SIG-M5 treated with dmso at 0.1 percent for 504 hours (cell line): ENCODE results near the gene CHID1.

Experiments
- DNase-seq: peaks from one replicate; lab custom pipeline; 2025; ENCODE audit not compliant: unreplicated experiment; lab: John Stamatoyannopoulos, UW

Gene CHID1

DNA sequence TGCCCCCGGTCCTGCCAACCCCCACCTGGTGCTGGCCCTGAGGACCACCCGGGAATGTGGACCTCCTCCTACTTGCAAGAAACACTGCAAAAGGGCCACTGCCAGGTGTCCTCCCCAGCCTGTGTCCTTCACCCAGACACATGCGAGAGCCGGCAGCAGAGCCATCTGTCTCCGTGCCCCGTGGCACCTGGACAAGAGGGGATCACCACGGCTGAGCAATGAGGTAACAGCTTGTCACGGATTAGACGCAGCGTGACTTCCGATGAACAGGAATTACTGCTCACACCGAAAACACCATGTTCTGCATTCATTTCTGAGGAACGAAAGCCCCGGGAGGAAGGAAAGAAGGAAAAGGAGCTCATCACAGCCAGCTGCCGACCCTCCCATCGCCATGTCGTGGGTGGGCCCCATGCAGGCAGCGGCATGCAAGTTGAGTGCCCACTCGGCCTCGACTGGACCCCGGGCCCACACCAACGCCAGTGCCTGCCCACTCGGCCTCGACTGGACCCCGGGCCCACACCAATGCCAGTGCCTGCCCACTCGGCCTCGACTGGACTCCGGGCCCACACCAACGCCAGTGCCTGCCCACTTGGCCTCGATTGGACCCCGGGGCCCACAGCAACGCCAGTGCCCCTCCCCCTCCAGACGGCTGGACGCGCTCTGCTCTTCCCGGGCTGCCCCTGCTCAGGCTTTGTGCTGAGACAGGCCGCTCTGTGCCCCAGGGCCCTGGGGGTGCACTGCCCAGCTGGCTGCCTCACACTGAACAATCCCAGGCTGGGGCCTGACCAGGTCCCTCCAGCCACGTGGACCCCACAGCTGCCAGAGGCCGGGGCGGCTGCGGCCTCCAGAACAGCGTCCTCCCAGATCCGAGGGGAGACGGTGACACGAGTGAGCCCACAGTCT, 22.0 kb downstream of the CHID1 start:
- DNase-seq = no peak

DNA sequence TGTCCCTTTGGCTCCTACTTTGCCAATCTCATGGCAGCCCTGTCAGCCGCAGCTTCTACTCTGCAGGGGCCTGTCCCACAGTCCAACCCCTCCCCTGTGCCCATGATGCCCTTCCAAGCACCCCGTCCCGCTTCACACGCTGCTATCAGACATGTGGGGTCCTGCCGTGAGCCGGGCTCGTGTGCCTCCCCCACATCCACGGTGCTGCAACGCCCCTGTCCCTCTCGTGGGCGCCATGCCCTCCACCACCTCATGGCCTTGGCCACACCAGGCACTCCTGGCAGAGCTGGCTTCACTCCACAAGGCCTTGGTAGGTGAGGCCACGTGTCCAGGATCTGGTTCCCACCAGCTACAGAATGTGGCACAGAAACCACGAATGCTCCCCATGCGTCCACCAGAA, 23.0 kb downstream of the CHID1 start:
- DNase-seq = no peak

DNA sequence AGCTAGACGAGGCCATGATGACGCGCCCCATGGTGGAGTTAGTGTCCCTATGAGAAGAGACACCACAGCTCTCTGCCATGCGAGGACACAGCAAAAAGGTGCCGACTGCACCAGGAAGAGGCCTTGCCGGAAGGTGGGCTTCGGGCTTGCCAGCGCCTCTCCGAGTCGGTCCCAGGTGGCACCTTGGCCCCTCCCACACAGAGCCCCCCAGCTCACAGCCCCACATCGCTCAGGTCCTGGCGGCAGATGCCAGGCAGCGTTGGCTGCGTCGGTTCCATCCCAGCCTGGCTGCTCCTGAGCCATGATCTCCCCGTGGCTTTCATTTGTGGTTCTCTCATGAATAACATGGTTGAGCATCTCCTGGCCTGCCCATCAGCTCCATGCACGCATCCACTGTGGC, 24.0 kb downstream of the CHID1 start:
- no peak for DNase-seq

DNA sequence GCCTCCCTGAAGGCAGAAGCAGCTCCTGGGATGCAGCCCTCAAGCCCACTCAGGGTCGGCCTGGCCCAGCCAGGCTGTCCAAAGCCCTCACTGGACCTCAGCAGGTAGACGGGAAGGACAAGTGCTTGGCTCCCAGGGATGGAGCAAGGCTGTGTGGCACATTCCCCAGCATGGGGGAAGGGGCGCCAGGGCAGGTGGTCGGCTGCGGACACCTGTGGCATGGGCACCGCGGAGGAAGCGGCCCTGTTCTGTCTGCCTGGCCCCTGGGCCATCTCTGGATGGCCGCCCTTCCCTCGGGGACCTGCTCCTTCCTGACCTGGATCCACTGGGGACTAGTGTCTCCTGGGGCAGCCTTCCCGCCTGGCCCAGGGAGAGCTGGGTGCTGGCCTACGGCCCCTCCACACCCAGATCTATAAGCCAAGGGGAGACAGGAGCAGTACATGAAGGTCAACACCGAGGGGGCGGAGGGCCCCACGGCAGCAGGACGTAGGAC, 26.0 kb downstream of the CHID1 start:
- DNase-seq = no peak

DNA sequence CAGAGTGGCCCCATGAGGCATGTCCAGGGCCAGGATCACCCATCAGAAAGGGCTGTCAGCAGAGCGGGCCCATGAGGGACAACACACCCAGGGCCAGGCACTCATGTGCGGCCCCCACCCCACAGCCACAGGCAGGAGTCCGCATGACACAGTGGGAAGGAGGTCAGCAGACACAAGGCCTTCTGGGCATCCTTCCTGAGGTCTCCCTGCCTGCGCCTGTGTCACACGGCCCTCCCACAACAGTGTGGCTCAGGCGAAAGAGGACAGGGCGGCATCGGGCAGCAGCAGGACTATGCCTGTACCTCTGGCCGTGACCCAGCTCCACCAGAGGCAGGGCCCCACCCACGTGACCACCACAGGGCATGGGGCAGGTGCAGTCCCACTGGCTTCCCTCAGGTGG, 27.1 kb downstream of the CHID1 start:
- no peak for DNase-seq

DNA sequence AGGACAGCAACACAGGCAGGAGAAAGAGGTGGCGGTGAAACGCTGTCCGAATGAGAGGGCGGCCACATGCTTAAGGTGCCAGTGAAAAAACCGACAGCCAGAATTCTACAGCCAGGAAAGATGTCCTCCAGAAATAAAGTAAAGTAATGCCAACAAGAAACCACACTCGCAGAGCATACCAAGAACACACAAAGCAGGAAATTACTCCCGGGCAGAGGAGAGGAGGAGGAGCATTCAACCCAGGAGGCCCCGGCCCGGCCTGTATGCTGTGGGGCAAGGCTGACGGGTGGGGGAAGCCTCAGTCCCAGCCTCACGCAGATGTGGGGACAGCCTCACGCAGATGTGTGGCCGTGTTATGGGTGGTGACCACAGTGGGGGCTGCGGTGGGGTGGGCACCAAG, 28.0 kb downstream of the CHID1 start:
- no peak for DNase-seq

DNA sequence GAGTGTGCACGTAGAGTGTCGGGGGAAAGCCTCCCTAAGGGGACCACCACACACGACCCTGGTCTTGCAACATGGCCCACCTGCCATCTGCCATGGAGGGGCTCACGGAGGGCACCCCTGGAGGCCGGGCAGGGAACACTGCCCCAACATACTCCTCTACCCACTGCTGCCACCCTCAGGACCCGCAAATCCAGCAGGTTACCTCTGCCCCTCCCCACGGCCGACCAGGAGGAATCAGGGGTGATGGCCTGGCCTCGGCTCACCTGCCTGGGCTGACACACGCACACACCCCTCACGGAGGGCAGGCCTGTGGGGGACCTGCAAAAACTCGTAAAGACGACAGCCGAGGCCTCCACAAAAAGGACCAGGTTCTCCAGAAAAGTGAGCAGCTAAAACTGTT, 30.2 kb downstream of the CHID1 start:
- DNase-seq = no peak

DNA sequence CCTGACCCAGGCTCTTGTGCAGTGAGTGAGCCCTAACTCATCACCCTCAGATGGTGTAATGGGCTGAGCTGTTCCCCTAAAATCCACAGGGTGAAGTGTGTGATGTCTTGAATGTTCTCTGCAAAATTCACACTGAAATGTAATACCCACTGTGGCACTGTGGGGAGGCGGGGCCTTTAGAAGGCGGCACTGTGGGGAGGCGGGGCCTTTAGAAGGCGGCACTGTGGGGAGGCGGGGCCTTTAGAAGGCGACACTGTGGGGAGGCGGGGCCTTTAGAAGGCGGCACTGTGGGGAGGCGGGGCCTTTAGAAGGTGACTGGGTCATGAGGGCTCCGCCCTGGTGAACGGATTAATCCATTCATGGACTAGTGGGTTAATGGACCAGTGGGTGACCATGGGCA, 33.0 kb downstream of the CHID1 start:
- DNase-seq = no peak

DNA sequence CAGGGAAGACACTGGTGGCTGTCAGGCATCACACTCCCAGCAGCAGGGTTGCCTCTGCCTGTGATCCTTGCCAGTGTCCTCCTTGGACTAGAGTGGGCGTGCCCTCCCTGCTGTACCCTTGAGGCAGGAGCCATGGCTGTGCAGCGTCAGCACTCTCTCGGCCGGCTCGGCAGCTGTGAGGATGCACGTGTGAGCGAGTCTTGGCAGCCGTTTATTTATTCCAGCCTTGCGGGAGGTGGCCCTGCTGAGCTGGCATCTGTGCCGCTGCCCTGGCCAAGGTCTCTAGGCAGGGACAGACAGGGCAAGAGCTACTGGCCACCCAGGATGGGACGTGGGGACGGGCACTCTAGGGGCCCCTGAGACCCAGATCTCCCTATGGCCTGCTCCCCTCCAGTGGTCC, 34.1 kb downstream of the CHID1 start:
- no peak for DNase-seq

DNA sequence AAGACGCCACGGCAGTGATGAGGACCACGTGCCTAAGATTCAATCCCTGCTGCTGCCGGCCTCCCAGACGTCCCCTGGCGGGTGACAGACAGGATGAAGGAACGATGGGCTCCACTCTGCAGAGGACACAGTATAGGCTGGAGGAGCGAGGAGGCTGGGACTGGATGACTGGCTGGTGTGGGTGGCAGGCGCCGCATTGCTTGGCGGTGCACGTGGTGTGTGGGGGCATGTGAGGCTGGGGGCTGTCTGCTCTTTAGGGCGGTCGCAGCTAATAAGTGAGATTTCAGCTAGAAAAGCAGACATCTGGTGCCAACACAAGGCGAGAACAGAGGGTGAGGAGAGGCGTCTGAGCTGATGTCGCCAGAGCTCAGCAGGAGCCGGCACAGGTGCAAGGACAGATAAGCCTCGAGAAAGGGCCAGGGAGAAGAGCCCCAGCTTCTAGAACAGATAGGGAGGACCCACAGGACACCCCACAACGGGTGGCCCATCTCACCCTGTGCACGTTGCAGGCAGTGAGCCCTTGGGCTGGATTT, 34.8 kb downstream of the CHID1 start:
- no peak for DNase-seq

DNA sequence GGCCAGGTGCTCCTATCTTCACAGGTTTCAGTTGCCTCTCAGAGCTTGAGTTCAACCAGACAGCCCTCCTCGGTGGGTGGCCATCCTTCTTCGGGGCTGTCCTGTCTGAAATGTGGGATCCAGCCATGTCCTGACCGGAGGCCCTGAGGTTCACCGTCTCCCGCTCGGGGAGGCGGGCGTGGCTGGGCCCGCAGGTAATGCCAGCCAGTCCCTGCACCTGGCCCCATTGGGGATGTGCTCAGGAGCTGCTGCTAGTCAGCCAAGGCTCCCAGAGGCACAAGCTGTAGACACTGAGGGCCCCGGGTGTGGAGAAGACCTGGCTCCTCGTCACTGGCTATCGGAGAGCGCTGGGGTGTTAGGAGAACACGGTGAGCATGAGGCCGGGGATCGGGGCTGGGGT, 35.4 kb downstream of the CHID1 start:
- no peak for DNase-seq

DNA sequence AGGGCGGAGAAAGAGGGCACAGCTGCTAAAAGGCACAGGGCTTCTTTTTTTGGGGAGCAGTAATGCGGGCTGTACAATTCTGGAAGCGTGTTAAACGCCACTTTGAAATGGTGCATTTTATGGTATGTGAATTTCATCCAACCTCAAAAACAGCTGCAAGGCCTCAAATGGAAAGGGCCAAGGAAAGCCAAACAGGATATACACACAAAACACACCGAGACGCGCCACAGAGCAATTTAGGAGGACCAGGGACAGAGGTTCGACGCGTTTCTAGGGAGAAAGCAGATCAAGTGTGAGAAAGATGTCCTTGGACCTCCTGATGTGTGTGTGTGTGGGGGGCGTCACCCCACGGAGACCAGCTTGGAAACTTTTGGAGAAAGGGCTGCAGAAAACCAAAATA, 36.9 kb downstream of the CHID1 start:
- no peak for DNase-seq

DNA sequence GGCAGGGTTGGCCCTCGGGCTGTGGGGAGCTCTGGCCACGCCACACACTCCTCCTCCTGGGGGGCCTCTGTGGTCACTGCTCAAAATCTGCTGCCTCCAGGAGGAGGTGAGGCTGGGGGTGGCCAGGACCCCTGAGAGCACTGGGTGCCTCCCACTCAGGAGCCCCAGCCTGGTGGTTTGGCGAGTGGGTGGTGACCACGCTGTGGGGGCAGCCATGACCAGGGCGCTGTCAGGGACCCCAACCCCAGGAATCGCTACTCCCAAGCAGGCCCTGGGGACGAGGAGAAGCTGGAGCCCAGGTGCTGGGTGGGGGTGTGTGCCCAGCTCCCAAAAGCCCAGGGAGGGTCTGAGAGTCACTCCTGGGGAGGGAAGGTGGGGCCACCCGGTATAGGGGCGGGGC, 37.8 kb downstream of the CHID1 start:
- DNase-seq = no peak

DNA sequence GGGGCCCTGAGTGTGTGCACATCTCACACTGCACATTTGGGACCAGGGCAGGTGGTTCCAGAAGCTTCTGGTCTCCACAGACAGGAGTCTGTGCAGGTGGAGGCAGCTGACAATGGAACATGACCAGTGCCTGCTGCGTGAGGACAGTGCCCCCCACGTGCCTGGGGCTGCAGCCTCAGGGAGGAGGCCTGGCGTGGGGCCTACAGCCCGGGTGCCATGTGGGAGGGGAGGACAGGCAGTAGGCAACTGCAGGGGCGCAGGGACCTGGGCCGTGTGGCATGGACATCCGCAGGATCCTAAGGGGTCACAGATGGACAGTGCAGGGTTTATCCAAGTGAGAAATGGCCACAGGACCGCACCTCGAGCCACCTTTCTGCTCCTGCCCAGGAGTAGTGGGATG, 39.1 kb downstream of the CHID1 start:
- DNase-seq = no peak

DNA sequence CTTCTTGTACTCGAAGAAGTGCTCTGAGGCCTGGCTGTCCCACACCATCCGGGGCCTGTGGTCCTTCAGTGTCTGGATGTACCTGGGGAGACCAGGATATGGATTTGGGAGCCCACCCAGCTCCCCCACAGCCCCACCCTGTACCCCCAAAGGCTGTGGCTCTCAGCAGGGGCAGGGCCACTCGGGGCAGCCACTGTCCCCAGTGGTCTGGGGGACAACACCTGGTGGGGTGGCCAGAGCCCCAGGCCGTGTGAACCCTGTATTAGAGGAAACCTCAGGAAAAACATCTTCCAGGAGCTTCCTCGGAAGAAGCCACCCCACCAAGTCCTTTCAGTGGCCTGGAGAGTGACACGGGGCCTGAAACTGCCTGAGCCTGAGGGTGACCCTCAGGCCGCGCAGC, 40.2 kb downstream of the CHID1 start:
- no peak for DNase-seq

DNA sequence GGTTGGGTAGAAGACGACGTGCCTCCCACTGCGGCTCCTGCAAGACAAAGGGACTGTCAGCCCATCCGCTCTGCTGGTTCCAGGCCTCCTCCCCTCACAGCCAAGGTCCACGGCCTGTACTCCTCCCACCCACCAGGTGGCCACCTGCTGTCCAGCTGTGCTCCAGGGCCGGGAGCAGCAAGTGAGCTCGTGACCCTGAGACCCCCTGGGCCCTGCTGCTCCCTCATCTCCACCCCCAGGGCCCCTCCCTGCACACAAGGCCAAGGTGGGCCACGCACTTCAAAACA, 40.5 kb downstream of the CHID1 start:
- no peak for DNase-seq

DNA sequence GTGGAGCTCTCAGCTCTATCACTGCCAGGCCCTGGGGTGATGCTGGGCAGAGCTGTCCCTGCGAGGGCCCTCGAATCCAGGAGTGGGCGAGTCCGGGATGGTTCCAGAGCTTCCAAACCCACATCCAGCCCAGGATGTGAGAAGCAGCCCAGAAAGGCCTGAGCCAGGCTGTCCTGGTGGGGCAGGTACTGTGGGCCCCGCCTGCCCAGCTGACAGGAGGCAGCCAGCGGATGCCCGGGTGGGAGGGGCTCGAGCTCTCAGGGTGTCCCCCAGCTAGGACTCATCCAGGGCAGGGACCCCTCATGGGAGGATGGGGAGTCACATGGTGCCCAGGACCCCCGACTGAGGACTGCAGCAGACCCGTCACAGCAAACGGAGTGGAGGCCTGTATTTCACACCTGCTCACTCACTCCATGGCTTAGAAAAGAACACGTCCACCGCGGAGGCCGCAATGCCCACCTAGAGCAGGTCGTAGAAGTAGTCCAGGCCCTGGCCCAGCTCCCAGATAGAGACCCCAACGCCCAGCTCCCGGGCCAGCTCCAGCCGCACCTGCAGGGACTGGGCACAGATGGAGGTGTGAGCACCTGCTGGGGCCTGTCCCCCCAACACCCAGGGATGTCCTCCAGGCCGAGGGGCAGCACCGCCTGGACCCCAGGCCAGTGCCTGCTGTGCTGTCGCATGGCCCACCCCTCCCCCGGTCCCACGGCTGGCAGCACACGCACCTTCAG, 41.0 kb downstream of the CHID1 start:
- DNase-seq = no peak

DNA sequence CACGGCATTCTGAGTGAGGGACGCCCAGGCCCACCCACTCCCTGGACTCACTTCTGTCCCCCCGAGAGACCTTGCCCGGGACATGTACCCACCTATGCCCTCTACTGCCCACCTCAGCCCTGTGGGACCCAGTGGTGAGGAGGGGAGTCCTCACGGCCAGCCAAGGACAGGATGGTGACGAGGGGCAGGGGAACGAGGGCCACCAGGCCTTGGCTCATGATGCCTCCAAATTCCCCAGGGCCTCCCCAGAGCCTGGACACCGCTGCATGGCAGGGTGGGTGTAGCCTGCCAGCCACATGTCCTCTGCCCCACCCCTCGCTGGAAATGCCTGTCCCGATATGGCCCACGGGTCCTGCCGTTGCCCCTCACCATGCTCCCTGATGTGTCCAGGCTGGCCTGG, 41.8 kb downstream of the CHID1 start:
- DNase-seq = no peak

DNA sequence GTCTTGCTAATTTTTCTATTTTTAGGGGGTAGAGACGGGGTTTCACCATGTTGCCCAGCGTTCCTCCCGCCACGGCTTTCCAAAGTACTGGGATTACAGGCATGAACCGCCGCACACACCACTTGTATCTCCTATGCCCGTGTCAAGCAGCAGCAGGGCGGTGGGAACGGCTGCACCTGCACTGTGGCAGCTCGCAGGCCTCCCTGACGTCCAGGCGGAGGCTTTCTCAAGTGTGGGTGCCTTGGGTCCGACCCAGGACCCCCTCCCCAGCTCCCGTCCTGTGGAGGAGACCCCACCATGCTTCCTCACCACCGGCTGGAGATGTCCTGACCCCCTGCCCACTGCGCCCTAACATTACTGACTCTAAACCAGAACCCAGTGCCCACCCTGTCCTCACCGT, 42.2 kb downstream of the CHID1 start:
- DNase-seq = no peak

DNA sequence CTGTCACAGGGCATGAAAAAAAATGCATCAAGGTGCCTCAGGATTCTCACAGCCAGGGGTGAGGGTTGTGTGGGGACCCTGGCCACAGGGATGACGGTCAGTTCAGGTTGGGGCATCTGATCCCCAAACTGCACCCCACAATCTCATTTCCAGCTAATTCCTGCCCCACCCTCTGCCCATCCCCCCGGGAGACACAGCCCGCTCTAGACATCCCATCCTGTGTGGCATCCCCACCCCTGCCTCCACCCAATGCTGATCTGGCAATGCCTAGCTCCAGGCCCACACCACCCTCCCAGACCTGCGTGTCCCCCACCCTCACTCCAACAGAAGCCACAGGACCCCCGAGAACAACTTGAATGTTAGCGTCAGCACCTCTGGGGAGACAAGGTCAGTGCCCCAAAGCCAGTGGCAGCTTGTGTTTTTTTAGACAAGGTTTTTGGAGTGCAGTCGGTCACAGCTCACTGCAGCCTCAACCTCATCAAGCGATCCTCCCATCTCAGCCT, 42.7 kb downstream of the CHID1 start:
- DNase-seq = no peak

DNA sequence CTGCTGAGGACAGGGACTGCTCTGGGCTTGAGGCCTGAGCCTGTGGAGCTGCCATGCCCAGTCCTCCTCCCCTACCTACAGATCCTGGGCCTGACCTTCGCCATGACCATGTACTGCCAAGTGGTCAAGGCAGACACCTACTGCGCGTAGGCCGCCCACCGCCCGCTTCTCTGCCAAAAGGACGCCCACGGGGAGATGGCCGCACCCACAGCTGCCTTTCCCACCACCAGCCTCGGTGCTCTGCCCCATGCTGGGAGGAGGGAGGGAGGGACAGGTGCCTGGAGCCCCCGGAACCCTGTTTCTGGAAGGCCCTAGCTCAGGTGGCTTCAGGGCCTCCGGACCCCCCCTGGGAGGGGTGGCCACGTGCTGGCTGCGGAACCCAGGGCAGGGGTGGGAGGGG, 44.1 kb downstream of the CHID1 start:
- no peak for DNase-seq
